ENCODE results near the gene ZNF205. TPM values are rescaled to one million over a fixed set of nuclear protein-coding genes. Genes with fewer than 3 reads are reported as not detected.

The ZNF205 gene
- total and polyA plus RNA-seq, 9 of the 15 experiments (the other 6 are each of a cell fraction or from before 2014, with no cell fraction given), result 2.4 to 11.8 (median 5.1) TPM; not detected in 2

- CTCF ChIA-PET (ENCODE audit: low intra/inter-chr PET ratio), result no interaction called here
- no TSS peak for BruUV-seq (replicated peaks)
These were observed 29.9 kb downstream of the ZNF205 start for GRCh38 chr16:3142327-3142726.

GRCh38 chr16:3142770-3143169 is 30.4 kb downstream of the ZNF205 start:
- no peak for FAIRE-seq
- Histone ChIP-seq H3K4me1 (replicated peaks in 1 of 2; ENCODE audit: control insufficient read depth in 2 of 2, insufficient read depth in 2 of 2, low read length in 2 of 2) (peaks cover 0 to 54% of the 10 kb centered on the region in 2 experiments; a peak in 2 of 5 replicates), H3K9ac (ENCODE audit: insufficient read depth in 1 of 2, low read depth in 2 of 2, low read length in 2 of 2) (no peak overlapping the region; a peak in 1 of 4 replicates), H3K79me2 (ENCODE audit: control insufficient read depth, insufficient read depth, low read length) (no peaks in the 10 kb centered on the region), H3K9me3 (replicated peaks; ENCODE audit: control insufficient read depth, insufficient read depth, low read depth, low read length) (no peaks in the 10 kb centered on the region), H3K9me1 (ENCODE audit: control insufficient read depth, insufficient read depth, low read length) (no peaks in the 10 kb centered on the region), H3K27ac (ENCODE audit: extremely low read depth, low read depth, low read length) (no peak overlapping the region), H4K20me1 (replicated peaks; ENCODE audit: control insufficient read depth, insufficient read depth, low read length) (no peaks in the 10 kb centered on the region), H2AFZ (ENCODE audit: low read depth, low read length) (no peak overlapping the region), H3K4me3 (no peak overlapping the region), H3K4me2 (ENCODE audit: insufficient read depth, low read length) (no peak overlapping the region), H3K27me3 (ENCODE audit: control insufficient read depth in 2 of 2, insufficient read depth in 2 of 2, low read length in 2 of 2) (no peaks in the 10 kb centered on the region), H3K36me3 (ENCODE audit: control insufficient read depth, insufficient read depth, low read length) (peaks cover 19% of the 10 kb centered on the region; the same call in 1 of the 3 replicates)
- POLR2A ChIA-PET, result interaction anchor here (2.5 kb wide), 1 partner anchor 8 kb away, joined by 14 read pairs; the partner anchor contains the start of gene ZNF213
- no peak for ATAC-seq
- DNase-seq (ENCODE audit: extremely low read depth in 1 of 4, low spot score in 3 of 4), result no peak
- no TSS peak for BruUV-seq (replicated peaks)
- 81% methylated on average over 12 of the region's 13 CpGs for WGBS (ENCODE audit: insufficient coverage, low coverage, missing lambda C conversion rate)
- intact Hi-C loops (cut with micrococcal nuclease), result no loop called here
- CTCF ChIA-PET (ENCODE audit: low intra/inter-chr PET ratio), result no interaction called here
- no peak for TF ChIP-seq ZNF175 (CRISPR knock-in tag; IDR thresholded peaks at IDR 0.05; ENCODE audit: low read depth)
- TF ChIP-seq RBFOX2 (IDR thresholded peaks at IDR 0.05; ENCODE audit: low read depth, low read length), result 0 out of 2 replicates have a peak, but pooled peaks have one; percentile 13
- in situ Hi-C loops (cut with MboI), result no loop called here

More at GRCh38 chr16:3142327-3142726, 29.9 kb downstream of the ZNF205 start:
- no peak for DNase-seq (ENCODE audit: extremely low read depth in 1 of 4, low spot score in 3 of 4)
- Histone ChIP-seq H4K20me1 (replicated peaks; ENCODE audit: control insufficient read depth, insufficient read depth, low read length) (no peaks in the 10 kb centered on the region), H3K27me3 (ENCODE audit: control insufficient read depth in 2 of 2, insufficient read depth in 2 of 2, low read length in 2 of 2) (no peaks in the 10 kb centered on the region), H3K9me3 (replicated peaks; ENCODE audit: control insufficient read depth, insufficient read depth, low read depth, low read length) (no peaks in the 10 kb centered on the region), H3K4me1 (replicated peaks in 1 of 2; ENCODE audit: control insufficient read depth in 2 of 2, insufficient read depth in 2 of 2, low read length in 2 of 2) (peaks cover 0 to 55% of the 10 kb centered on the region in 2 experiments; a peak in 2 of 5 replicates), H3K4me2 (ENCODE audit: insufficient read depth, low read length) (no peak overlapping the region), H2AFZ (ENCODE audit: low read depth, low read length) (no peak overlapping the region), H3K79me2 (ENCODE audit: control insufficient read depth, insufficient read depth, low read length) (no peaks in the 10 kb centered on the region), H3K9me1 (ENCODE audit: control insufficient read depth, insufficient read depth, low read length) (no peaks in the 10 kb centered on the region), H3K4me3 (no peak overlapping the region), H3K27ac (ENCODE audit: extremely low read depth, low read depth, low read length) (no peak overlapping the region), H3K9ac (ENCODE audit: insufficient read depth in 1 of 2, low read depth in 2 of 2, low read length in 2 of 2) (no peak overlapping the region), H3K36me3 (ENCODE audit: control insufficient read depth, insufficient read depth, low read length) (peaks cover 20% of the 10 kb centered on the region; the same call in 1 of the 3 replicates)
- no peak for ATAC-seq
- intact Hi-C loops (cut with micrococcal nuclease), result no loop called here
- POLR2A ChIA-PET, result no interaction called here
- in situ Hi-C loops (cut with MboI), result no loop called here
- TF ChIP-seq TEAD4 (IDR thresholded peaks at IDR 0.05; ENCODE audit: low read length) (no peak), TEAD4 (CRISPR knock-in tag; IDR thresholded peaks at IDR 0.05; ENCODE audit: borderline replicate concordance) (no peak), TEAD1 (CRISPR knock-in tag; IDR thresholded peaks at IDR 0.05) (no peak), POLR2G (IDR thresholded peaks at IDR 0.05; ENCODE audit: low read depth, low read length) (0 out of 2 replicates have a peak, but pooled peaks have one; percentile 4), RBFOX2 (IDR thresholded peaks at IDR 0.05; ENCODE audit: low read depth, low read length) (peak; percentile 36; the same call in 1 of the 2 replicates)
- no peak for FAIRE-seq
- 93% methylated on average over 17 of the region's 22 CpGs for WGBS (ENCODE audit: insufficient coverage, low coverage, missing lambda C conversion rate)
